ENCODE measurements around the gene ZFYVE21. TPM values are rescaled to one million over a fixed set of nuclear protein-coding genes. Genes with fewer than 3 reads are reported as not detected.

Gene ZFYVE21
- total RNA-seq, 1 experiment from 2014 or later = 49.7 TPM

DNA sequence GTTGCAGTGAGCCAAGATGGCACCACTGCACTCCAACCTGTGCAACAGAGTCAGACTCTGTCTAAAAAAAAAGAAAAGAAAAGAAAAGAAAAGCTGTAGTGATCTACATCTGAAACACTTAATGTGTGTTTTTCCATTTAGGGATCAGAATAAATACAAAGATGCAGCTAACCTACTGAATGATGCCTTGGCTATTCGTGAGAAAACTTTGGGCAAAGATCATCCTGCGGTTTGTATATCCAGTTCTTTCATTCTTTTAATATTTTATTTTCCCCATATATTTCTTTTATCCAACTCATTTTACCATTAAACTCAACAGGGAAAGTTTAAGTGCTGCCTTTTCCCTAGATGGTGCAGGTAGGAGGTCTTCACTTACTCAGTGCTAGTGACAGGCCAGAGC lies 46.2 kb upstream of the ZFYVE21 start:
- no peak overlapping the region for H2AFZ ChIP-seq (ENCODE audit: low read length)
- Mint-ChIP-seq H3K4me3 (no peak overlapping the region), H3K4me1 (no peaks in the 10 kb centered on the region), H3K27ac (no peak overlapping the region), H3K36me3 (ENCODE audit: insufficient read depth in 1 of 3, low read depth in 3 of 3) (peaks cover 38 to 80% (median 59%) of the 10 kb centered on the region in 3 experiments; a peak in 6 of 7 replicates), H3K27me3 (ENCODE audit: low read depth) (no peaks in the 10 kb centered on the region), H3K9me3 (no peaks in the 10 kb centered on the region)
- TF ChIP-seq, protein P1, sequence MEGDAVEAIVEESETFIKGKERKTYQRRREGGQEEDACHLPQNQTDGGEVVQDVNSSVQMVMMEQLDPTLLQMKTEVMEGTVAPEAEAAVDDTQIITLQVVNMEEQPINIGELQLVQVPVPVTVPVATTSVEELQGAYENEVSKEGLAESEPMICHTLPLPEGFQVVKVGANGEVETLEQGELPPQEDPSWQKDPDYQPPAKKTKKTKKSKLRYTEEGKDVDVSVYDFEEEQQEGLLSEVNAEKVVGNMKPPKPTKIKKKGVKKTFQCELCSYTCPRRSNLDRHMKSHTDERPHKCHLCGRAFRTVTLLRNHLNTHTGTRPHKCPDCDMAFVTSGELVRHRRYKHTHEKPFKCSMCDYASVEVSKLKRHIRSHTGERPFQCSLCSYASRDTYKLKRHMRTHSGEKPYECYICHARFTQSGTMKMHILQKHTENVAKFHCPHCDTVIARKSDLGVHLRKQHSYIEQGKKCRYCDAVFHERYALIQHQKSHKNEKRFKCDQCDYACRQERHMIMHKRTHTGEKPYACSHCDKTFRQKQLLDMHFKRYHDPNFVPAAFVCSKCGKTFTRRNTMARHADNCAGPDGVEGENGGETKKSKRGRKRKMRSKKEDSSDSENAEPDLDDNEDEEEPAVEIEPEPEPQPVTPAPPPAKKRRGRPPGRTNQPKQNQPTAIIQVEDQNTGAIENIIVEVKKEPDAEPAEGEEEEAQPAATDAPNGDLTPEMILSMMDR (conservative IDR thresholded peaks at IDR 0.05) = no peak
- H3K18ac ChIP-seq (ENCODE audit: insufficient read length, low read depth, low read length) = no peak overlapping the region
- no peak overlapping the region for H3T11ph ChIP-seq (ENCODE audit: low read length)
- H3K4ac ChIP-seq (ENCODE audit: low read depth, low read length) = no peak overlapping the region
- no peak overlapping the region for H3K56ac ChIP-seq (ENCODE audit: insufficient read length, low read depth, low read length)
- no peaks in the 10 kb centered on the region for H3K79me2 ChIP-seq (ENCODE audit: insufficient read depth, low read length)
- no peaks in the 10 kb centered on the region for H3K9me3 ChIP-seq (ENCODE audit: control insufficient read depth, low read depth, low read length)
- no peak overlapping the region for H2BK120ac ChIP-seq (ENCODE audit: low read depth, low read length, poor library complexity, severe bottlenecking)
- no peak overlapping the region for H3K4me2 ChIP-seq (ENCODE audit: insufficient read depth, insufficient read length, low read length)
- H2AK5ac ChIP-seq (ENCODE audit: insufficient read length, low read length) = no peak overlapping the region
- no peak overlapping the region for H2BK5ac ChIP-seq (ENCODE audit: insufficient read length, low read length)
- H3K9ac ChIP-seq (ENCODE audit: extremely low read depth, insufficient read length, low read length) = no peak overlapping the region
- H3K27ac ChIP-seq (ENCODE audit: insufficient read length, low read depth, low read length) = no peak overlapping the region
- WGBS (ENCODE audit: extremely low coverage, insufficient read length, low lambda C conversion rate) = 100% methylated on average over 1 of the region's 2 CpGs
- no peaks in the 10 kb centered on the region for H4K20me1 ChIP-seq (ENCODE audit: control insufficient read depth, insufficient read depth, insufficient read length)
- H3K23me2 ChIP-seq (ENCODE audit: insufficient read length, low read depth, low read length, poor library complexity, severe bottlenecking) = no peaks in the 10 kb centered on the region
- H3K4me1 ChIP-seq (ENCODE audit: insufficient read depth, low read length) = no peaks in the 10 kb centered on the region
- no peak overlapping the region for H4K91ac ChIP-seq (ENCODE audit: insufficient read length, low read depth, low read length)
- no peak overlapping the region for H3K23ac ChIP-seq (ENCODE audit: insufficient read length, low read depth, low read length)
- H3K27me3 ChIP-seq (ENCODE audit: insufficient read depth, low read length) = no peaks in the 10 kb centered on the region
- no peak overlapping the region for H2BK20ac ChIP-seq (ENCODE audit: low read depth, low read length, poor library complexity, severe bottlenecking)
- no peak overlapping the region for H4K5ac ChIP-seq (ENCODE audit: insufficient read length, low read depth, low read length)
- no peak overlapping the region for H2BK15ac ChIP-seq (ENCODE audit: low read depth, low read length)
- no peaks in the 10 kb centered on the region for H3K79me1 ChIP-seq (ENCODE audit: insufficient read depth, low read depth, low read length, poor library complexity, severe bottlenecking)
- no peak for DNase-seq
- no peak overlapping the region for H4K8ac ChIP-seq (replicated peaks; ENCODE audit: insufficient read length, low read depth, low read length)
- H3K14ac ChIP-seq (ENCODE audit: insufficient read depth, low read length) = no peak overlapping the region
- H2BK12ac ChIP-seq (ENCODE audit: insufficient read length, low read depth, low read length) = no peak overlapping the region
